HepG2 (cell line): Measurements from ENCODE around the gene SEPTIN10. TPM values are rescaled to one million over a fixed set of nuclear protein-coding genes. Genes with fewer than 3 reads are reported as not detected.

Source experiments
- ATAC-seq: fragments of 200-7000 bp; cut with Tn5 transposase; 3 replicates; pipeline ENCODE4 v1.9.1; 2020; ENCODE audit warnings: mild to moderate bottlenecking, moderate library complexity
- BruUV-seq: library from RNA; stranded (reverse); fragments of 400-500 nt; replicated peaks from 2 replicates; lab custom pipeline; 2021; lab: Mats Ljungman, UMichigan
- CTCF ChIA-PET: fragments of 300-600 bp; formaldehyde crosslinking; extraction: SDS; loops from one replicate; lab custom pipeline; 2021; ENCODE audit warnings: low total read pairs, inconsistent platforms, low intra/inter-chr PET ratio; lab: Yijun Ruan, JAX
- POLR2A ChIA-PET: fragments of 350-600 bp; sonication (Branson Sonifier 250); formaldehyde crosslinking; loops from one replicate; lab custom pipeline; 2020; ENCODE audit warnings: antibody characterized with exemption, inconsistent platforms; lab: Yijun Ruan, JAX
- DNase-seq: peaks from one replicate; pipeline ENCODE4 v3.0.0-alpha.2; 2015; ENCODE audit warnings: low spot score
- FAIRE-seq: peaks from 3 replicates; lab custom pipeline; 2011; peaks lifted over from hg19 to GRCh38; lab: Jason Lieb, UNC
- H2AFZ ChIP-seq: one replicate; pipeline ENCODE4 v1.6.1; 2011; ENCODE audit warnings: low read length, inconsistent platforms
- H3K27ac ChIP-seq: fragments of 300-600 bp; 3 replicates; pipeline ENCODE4 v1.8.0; 2011; ENCODE audit warnings: mixed run types, mild to moderate bottlenecking, mixed read lengths, low read length, inconsistent platforms; ENCODE audit not compliant: insufficient read depth; ENCODE audit errors: extremely low read length
- H3K27me3 ChIP-seq, 2 experiments: fragments of 200-600 bp in 1 of 2; 2 replicates in 1 of 2; 3 replicates in 1 of 2; pipeline versions ENCODE4 v1.6.0 to v1.8.0; 2011; ENCODE audit warnings: low read length in 2 of 2, mild to moderate bottlenecking in 2 of 2, moderate library complexity in 2 of 2, inconsistent platforms in 1 of 2; ENCODE audit not compliant: insufficient read depth in 2 of 2, control insufficient read depth in 1 of 2
- H3K36me3 ChIP-seq, 2 experiments: fragments of 200-600 bp in 1 of 2; replicated peaks in 1 of 2; 2 replicates in 1 of 2; 3 replicates in 1 of 2; pipeline versions ENCODE4 v1.5.1 to v1.8.0; 2011; ENCODE audit warnings: low read length in 2 of 2, inconsistent platforms in 1 of 2; ENCODE audit not compliant: insufficient read depth in 2 of 2, control insufficient read depth in 1 of 2
- H3K4me1 ChIP-seq: 2 replicates; pipeline ENCODE4 v1.5.1; 2012; ENCODE audit warnings: low read length, inconsistent platforms; ENCODE audit not compliant: insufficient read depth
- H3K4me2 ChIP-seq: 2 replicates; pipeline ENCODE4 v1.6.0; 2011; ENCODE audit warnings: low read depth, low read length, inconsistent platforms
- H3K4me3 ChIP-seq, 3 experiments: fragments of 200-600 bp in 1 of 3; sonication (generic), shearing (Covaris generic) in 1 of 3; replicated peaks in 1 of 3; 2 replicates each; pipeline ENCODE4 v1.5.1; 2011 to 2016; ENCODE audit warnings: low read length in 3 of 3, inconsistent platforms in 2 of 3, low read depth in 2 of 3, mild to moderate bottlenecking in 2 of 3, control low read depth in 1 of 3, mixed read lengths in 1 of 3; ENCODE audit not compliant: insufficient read depth in 1 of 3
- H3K79me2 ChIP-seq: one replicate; pipeline ENCODE4 v1.6.1; 2011; ENCODE audit warnings: low read length, inconsistent platforms; ENCODE audit not compliant: insufficient read depth
- H3K9ac ChIP-seq: 2 replicates; pipeline ENCODE4 v1.6.0; 2011; ENCODE audit warnings: mild to moderate bottlenecking, low read depth, low read length, inconsistent platforms; ENCODE audit not compliant: insufficient read depth
- H3K9me3 ChIP-seq: 2 replicates; pipeline ENCODE4 v1.5.1; 2012; ENCODE audit warnings: mild to moderate bottlenecking, low read length
- H4K20me1 ChIP-seq: 2 replicates; pipeline ENCODE4 v1.6.0; 2011; ENCODE audit warnings: inconsistent platforms, mild to moderate bottlenecking, low read length, moderate library complexity; ENCODE audit not compliant: insufficient read depth
- ETV6 ChIP-seq: sonication (generic); formaldehyde crosslinking; conservative IDR thresholded peaks from 2 replicates; pipeline ENCODE4 v1.4.0; 2020; ENCODE audit warnings: missing genetic modification reagents
- FOXA3 ChIP-seq: IDR thresholded peaks from 2 replicates; pipeline ENCODE4 v1.6.1; 2016; ENCODE audit warnings: missing genetic modification reagents, missing compliant biosample characterization
- IKZF4 ChIP-seq: sonication (generic); formaldehyde crosslinking; IDR thresholded peaks from 2 replicates; pipeline ENCODE4 v1.5.1; 2020; ENCODE audit warnings: borderline replicate concordance, mild to moderate bottlenecking, low read depth, missing genetic modification reagents; ENCODE audit errors: not compliant biosample characterization
- KLF15 ChIP-seq: sonication (generic); formaldehyde crosslinking; IDR thresholded peaks from 2 replicates; pipeline ENCODE4 v1.8.1; 2023; ENCODE audit warnings: borderline replicate concordance, mild to moderate bottlenecking, inconsistent platforms, missing genetic modification reagents, mixed read lengths
- NFYB ChIP-seq: sonication (generic); formaldehyde crosslinking; IDR thresholded peaks from 2 replicates; pipeline ENCODE4 v1.4.0; 2020; ENCODE audit warnings: missing genetic modification reagents
- NRL ChIP-seq: sonication (generic); formaldehyde crosslinking; IDR thresholded peaks from 2 replicates; pipeline ENCODE4 v1.5.0; 2020; ENCODE audit warnings: missing genetic modification reagents, mild to moderate bottlenecking, moderate library complexity, borderline replicate concordance
- SP4 ChIP-seq: sonication (generic); formaldehyde crosslinking; IDR thresholded peaks from 2 replicates; pipeline ENCODE4 v1.8.1; 2023; ENCODE audit warnings: mild to moderate bottlenecking, missing genetic modification reagents
- ZNF629 ChIP-seq: sonication (generic); formaldehyde crosslinking; conservative IDR thresholded peaks from 2 replicates; pipeline ENCODE4 v1.5.0; 2020; ENCODE audit warnings: missing genetic modification reagents
- ZNF777 ChIP-seq: sonication (generic); formaldehyde crosslinking; IDR thresholded peaks from 2 replicates; pipeline ENCODE4 v1.4.0; 2020; ENCODE audit warnings: missing genetic modification reagents
- ZNF83 ChIP-seq: sonication (generic); formaldehyde crosslinking; IDR thresholded peaks from 2 replicates; pipeline ENCODE4 v1.4.0; 2020; ENCODE audit warnings: missing genetic modification reagents, mild to moderate bottlenecking, borderline replicate concordance
- WGBS: methylation state at CpG from one replicate; pipeline ENCODE4 v1.1.6; 2017; ENCODE audit warnings: low lambda C conversion rate; 5-methylcytosine and 5-hydroxymethylcytosine counted together
- in situ Hi-C: cut with HindIII; loops from 2 replicates; pipeline ENCODE4 v1.10.0; 2017; ENCODE audit warnings: low pct_unique_long_range_greater_than_20kb; ENCODE audit not compliant: extremely low pct_ligation_motif_present
- intact Hi-C: fragments of 100-400 bp; cut with micrococcal nuclease; formaldehyde crosslinking; loops from one replicate; pipeline ENCODE4 v1.10.0; 2022; ENCODE audit not compliant: unreplicated experiment
- polyA plus RNA-seq, 8 experiments: library from polyadenylated mRNA; depleted of rRNA in 3 of 8; stranded (reverse) in 7 of 8; unstranded in 1 of 8; fragments of >200 nt; fragmentation: Illumina TruSeq in 4 of 8; extraction: Trizol in 4 of 8; gene quantifications; 2 replicates each; pipeline versions ENCODE4 v1.2.1 to v1.2.3, GENCODE V29; 2011 to 2016; ENCODE audit warnings: low read depth in 4 of 8, missing spikeins in 1 of 8, mixed read lengths in 1 of 8; ENCODE audit not compliant: insufficient read depth in 1 of 8
- total RNA-seq, 5 experiments: library from RNA; depleted of rRNA; stranded (reverse); fragments of >200 nt; fragmentation: Illumina TruSeq; extraction: Trizol; gene quantifications; 2 replicates each; pipeline ENCODE4 v1.2.3, GENCODE V29; 2016; ENCODE audit warnings: low read depth in 1 of 5
- TF ChIP-seq, protein P1 (sequence below): sonication (generic); formaldehyde crosslinking; IDR thresholded peaks from 2 replicates; pipeline ENCODE4 v1.5.0; 2020; ENCODE audit warnings: missing genetic modification reagents
- TF ChIP-seq, protein P2 (sequence below): sonication (generic); formaldehyde crosslinking; IDR thresholded peaks from 2 replicates; pipeline ENCODE4 v1.5.0; 2020; ENCODE audit warnings: missing genetic modification reagents

The SEPTIN10 gene
- total and polyA plus RNA-seq, 2 of the 13 experiments (the other 11 are each of a cell fraction or from before 2014, with no cell fraction given) = 45.8 to 67.5 TPM

DNA sequence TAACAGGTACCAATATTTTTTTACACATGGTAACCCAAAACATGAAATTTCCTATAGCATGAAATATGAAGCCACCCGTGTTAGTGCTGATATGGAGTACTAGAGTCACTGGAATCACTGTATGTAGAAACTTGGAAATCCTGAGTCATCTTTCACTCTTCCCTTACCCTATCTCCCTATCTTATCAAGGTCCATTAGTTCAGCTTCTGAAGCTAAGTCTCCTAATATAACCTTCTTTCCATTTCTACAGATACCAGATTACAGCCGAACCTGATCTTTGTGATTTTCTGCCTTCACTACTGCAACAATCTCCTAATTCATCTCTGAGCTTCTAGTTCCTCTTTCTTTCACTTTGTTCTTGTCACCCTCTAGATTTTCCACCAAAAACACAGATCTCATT lies 59.0 kb downstream of the SEPTIN10 start (continued):
- TF ChIP-seq, protein P1, sequence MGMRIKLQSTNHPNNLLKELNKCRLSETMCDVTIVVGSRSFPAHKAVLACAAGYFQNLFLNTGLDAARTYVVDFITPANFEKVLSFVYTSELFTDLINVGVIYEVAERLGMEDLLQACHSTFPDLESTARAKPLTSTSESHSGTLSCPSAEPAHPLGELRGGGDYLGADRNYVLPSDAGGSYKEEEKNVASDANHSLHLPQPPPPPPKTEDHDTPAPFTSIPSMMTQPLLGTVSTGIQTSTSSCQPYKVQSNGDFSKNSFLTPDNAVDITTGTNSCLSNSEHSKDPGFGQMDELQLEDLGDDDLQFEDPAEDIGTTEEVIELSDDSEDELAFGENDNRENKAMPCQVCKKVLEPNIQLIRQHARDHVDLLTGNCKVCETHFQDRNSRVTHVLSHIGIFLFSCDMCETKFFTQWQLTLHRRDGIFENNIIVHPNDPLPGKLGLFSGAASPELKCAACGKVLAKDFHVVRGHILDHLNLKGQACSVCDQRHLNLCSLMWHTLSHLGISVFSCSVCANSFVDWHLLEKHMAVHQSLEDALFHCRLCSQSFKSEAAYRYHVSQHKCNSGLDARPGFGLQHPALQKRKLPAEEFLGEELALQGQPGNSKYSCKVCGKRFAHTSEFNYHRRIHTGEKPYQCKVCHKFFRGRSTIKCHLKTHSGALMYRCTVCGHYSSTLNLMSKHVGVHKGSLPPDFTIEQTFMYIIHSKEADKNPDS (CRISPR knock-in tag) = no peak
- TF ChIP-seq NFYB (CRISPR knock-in tag) (no peak), KLF15 (CRISPR knock-in tag) (no peak), ETV6 (CRISPR knock-in tag) (no peak)
- TF ChIP-seq, protein P2, sequence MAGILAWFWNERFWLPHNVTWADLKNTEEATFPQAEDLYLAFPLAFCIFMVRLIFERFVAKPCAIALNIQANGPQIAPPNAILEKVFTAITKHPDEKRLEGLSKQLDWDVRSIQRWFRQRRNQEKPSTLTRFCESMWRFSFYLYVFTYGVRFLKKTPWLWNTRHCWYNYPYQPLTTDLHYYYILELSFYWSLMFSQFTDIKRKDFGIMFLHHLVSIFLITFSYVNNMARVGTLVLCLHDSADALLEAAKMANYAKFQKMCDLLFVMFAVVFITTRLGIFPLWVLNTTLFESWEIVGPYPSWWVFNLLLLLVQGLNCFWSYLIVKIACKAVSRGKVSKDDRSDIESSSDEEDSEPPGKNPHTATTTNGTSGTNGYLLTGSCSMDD (CRISPR knock-in tag) = no peak

DNA sequence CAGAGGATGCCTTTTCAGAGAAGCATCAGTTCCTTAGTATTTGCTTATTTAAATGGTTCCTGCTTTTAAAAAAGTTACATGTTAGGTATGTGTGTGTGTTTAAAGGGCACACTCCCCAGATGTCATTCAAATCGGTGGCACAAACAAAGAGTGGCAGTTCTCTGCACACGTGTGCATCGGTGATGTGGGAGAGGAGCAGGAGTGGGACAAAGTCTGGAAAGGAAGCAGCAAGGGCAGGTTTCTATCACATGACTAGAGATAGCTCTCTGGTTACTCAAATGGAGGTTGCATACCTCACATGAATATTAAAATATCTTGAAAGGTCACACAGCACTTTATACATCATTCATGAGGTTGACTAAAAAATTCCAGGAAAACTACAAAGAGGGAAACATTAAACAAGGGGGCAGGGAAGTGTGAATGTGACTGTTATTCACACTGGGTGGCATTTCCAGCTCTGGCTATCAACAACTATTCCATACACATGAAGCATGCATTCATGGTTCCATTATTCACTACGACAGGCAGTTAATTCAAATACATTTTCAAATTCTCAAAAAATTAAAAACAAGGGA lies 64.7 kb downstream of the SEPTIN10 start:
- H3K79me2 ChIP-seq = no peaks in the 10 kb centered on the region
- WGBS = 94% methylated on average over 4 of the region's 4 CpGs
- in situ Hi-C loops = loop anchor here (5.0 kb wide), 1 partner anchor 53 kb away; no protein-coding TSS in a partner anchor
- no peaks in the 10 kb centered on the region for H4K20me1 ChIP-seq
- no peak overlapping the region for H3K9ac ChIP-seq
- peaks cover 13 to 30% of the 10 kb centered on the region in 2 experiments for H3K36me3 ChIP-seq
- no peak for TF ChIP-seq ZNF629
- no peak for TF ChIP-seq NRL (CRISPR knock-in tag)
- no peak for TF ChIP-seq ZNF777 (CRISPR knock-in tag)
- no peak for TF ChIP-seq IKZF4 (CRISPR knock-in tag)
- TF ChIP-seq FOXA3 = no peak
- no peak for TF ChIP-seq SP4 (CRISPR knock-in tag)
- TF ChIP-seq ZNF83 (CRISPR knock-in tag) = no peak
- FAIRE-seq (no peak), ATAC-seq (no peak), DNase-seq (no peak)
- ChIA-PET CTCF (interaction anchor here (1.1 kb wide), 1 partner anchor 187 kb away, joined by 3 read pairs; no protein-coding TSS in a partner anchor), POLR2A (no interaction called here)
- no peaks in the 10 kb centered on the region for H3K27me3 ChIP-seq
- intact Hi-C loops = no loop called here
- BruUV-seq = no TSS peak
- peaks cover 14% of the 10 kb centered on the region for H3K4me1 ChIP-seq
- H2AFZ ChIP-seq = no peak overlapping the region
- no peaks in the 10 kb centered on the region for H3K9me3 ChIP-seq
- no peak overlapping the region for H3K4me2 ChIP-seq
- H3K27ac ChIP-seq = no peak overlapping the region
- H3K4me3 ChIP-seq = no peak overlapping the region
